Measurements from ENCODE around the gene ZSWIM2. TPM values are rescaled to one million over a fixed set of nuclear protein-coding genes. Genes with fewer than 3 reads are reported as not detected.
"Not testable (repeated sequence)": the region's sequence is repeated elsewhere in the genome, so short reads cannot be mapped to it uniquely, and the experiment has no call there.

Gene ZSWIM2
- not detected for polyA plus RNA-seq

- DNase-seq: peak in 2 of 3 donors; percentile 2 to 3
- no peak within 1 kb of the TSS for H3K27ac Mint-ChIP-seq
Observed at GRCh38 chr2:186848873-186849578, at the start of gene ZSWIM2. Gene ZSWIM2, minus strand, starts transcription at chr2:186849170. Its CDS starts 40 bp downstream, at chr2:186849130.

GRCh38 chr2:186896220-186896619 lies 47.2 kb upstream of the ZSWIM2 start:
- H3K36me3 Mint-ChIP-seq; DNase-seq; H3K27me3 Mint-ChIP-seq (ENCODE audit: low read depth in 3 of 3); H3K4me1 Mint-ChIP-seq; H3K4me3 Mint-ChIP-seq; H3K27ac Mint-ChIP-seq: not testable (repeated sequence)
- H3K9me3 Mint-ChIP-seq: peaks cover 0 to 28% (median 5%) of the 10 kb centered on the region in 6 donors

More at GRCh38 chr2:186848873-186849578, at the start of gene ZSWIM2:
- Mint-ChIP-seq H3K9me3 (peaks cover 0 to 27% (median 2%) of the 10 kb centered on the region in 6 donors), H3K4me3 (peak within 1 kb of the TSS; percentile 21 to 63 (median 54)), H3K27me3 (ENCODE audit: low read depth in 3 of 3) (peaks cover 0 to 9% (median 2%) of the 10 kb centered on the region in 3 donors), H3K36me3 (no peaks in the 10 kb centered on the region), H3K4me1 (peaks cover 4 to 10% of the 10 kb centered on the region in 2 donors)

- no peak overlapping the region for H3K27ac Mint-ChIP-seq
- peaks cover 0 to 3% (median 0%) of the 10 kb centered on the region in 3 donors for H3K27me3 Mint-ChIP-seq (ENCODE audit: low read depth in 3 of 3)
- no peak overlapping the region for H3K4me3 Mint-ChIP-seq
- no peak for DNase-seq
- H3K4me1 Mint-ChIP-seq: no peaks in the 10 kb centered on the region
- H3K36me3 Mint-ChIP-seq: no peaks in the 10 kb centered on the region
- peaks cover 0 to 24% (median 2%) of the 10 kb centered on the region in 6 donors for H3K9me3 Mint-ChIP-seq
Observed at GRCh38 chr2:186895451-186895850, 46.5 kb upstream of the ZSWIM2 start.

GRCh38 chr2:186894478-186894877 lies 45.5 kb upstream of the ZSWIM2 start:
- Mint-ChIP-seq H3K27ac (no peak overlapping the region), H3K27me3 (ENCODE audit: low read depth in 3 of 3) (peaks cover 0 to 3% (median 0%) of the 10 kb centered on the region in 3 donors), H3K4me1 (no peaks in the 10 kb centered on the region), H3K4me3 (no peak overlapping the region), H3K36me3 (no peaks in the 10 kb centered on the region), H3K9me3 (peaks cover 0 to 15% (median under 1%) of the 10 kb centered on the region in 6 donors)
- no peak for DNase-seq

GRCh38 chr2:186892821-186893220 lies 43.9 kb upstream of the ZSWIM2 start:
- Mint-ChIP-seq H3K27ac (no peak overlapping the region), H3K4me1 (peaks cover 0 to 5% of the 10 kb centered on the region in 2 donors), H3K4me3 (no peak overlapping the region), H3K36me3 (no peaks in the 10 kb centered on the region), H3K9me3 (peaks cover 0 to 13% (median under 1%) of the 10 kb centered on the region in 6 donors), H3K27me3 (ENCODE audit: low read depth in 3 of 3) (peaks cover 0 to 4% (median 0%) of the 10 kb centered on the region in 3 donors)
- DNase-seq: no peak

- H3K4me1 Mint-ChIP-seq: peaks cover 5 to 17% of the 10 kb centered on the region in 2 donors
- peaks cover 0 to 9% (median 0%) of the 10 kb centered on the region in 6 donors for H3K9me3 Mint-ChIP-seq
Observed at GRCh38 chr2:186891185-186891621, 42.2 kb upstream of the ZSWIM2 start.

GRCh38 chr2:186889101-186889879 lies 40.3 kb upstream of the ZSWIM2 start:
- Mint-ChIP-seq H3K9me3 (peaks cover 0 to under 1% (median 0%) of the 10 kb centered on the region in 6 donors), H3K27ac (no peak overlapping the region), H3K36me3 (no peaks in the 10 kb centered on the region), H3K4me3 (no peak overlapping the region), H3K27me3 (ENCODE audit: low read depth in 3 of 3) (peaks cover 0 to 3% (median 0%) of the 10 kb centered on the region in 3 donors), H3K4me1 (peaks cover 9 to 30% of the 10 kb centered on the region in 2 donors)
- no peak for DNase-seq

More at GRCh38 chr2:186891185-186891621, 42.2 kb upstream of the ZSWIM2 start:
- peaks cover 0 to 3% (median 0%) of the 10 kb centered on the region in 3 donors for H3K27me3 Mint-ChIP-seq (ENCODE audit: low read depth in 3 of 3)
- no peaks in the 10 kb centered on the region for H3K36me3 Mint-ChIP-seq
- H3K4me3 Mint-ChIP-seq: no peak overlapping the region
- DNase-seq: no peak
- no peak overlapping the region for H3K27ac Mint-ChIP-seq

GRCh38 chr2:186887107-186888090 lies 38.4 kb upstream of the ZSWIM2 start:
- peaks cover 9 to 31% of the 10 kb centered on the region in 2 donors for H3K4me1 Mint-ChIP-seq
- H3K9me3 Mint-ChIP-seq: peaks cover 0 to 15% (median 1%) of the 10 kb centered on the region in 6 donors
- H3K36me3 Mint-ChIP-seq: no peaks in the 10 kb centered on the region
- no peak overlapping the region for H3K27ac Mint-ChIP-seq
- peaks cover 0 to 3% (median 0%) of the 10 kb centered on the region in 3 donors for H3K27me3 Mint-ChIP-seq (ENCODE audit: low read depth in 3 of 3)
- DNase-seq: no peak
- no peak overlapping the region for H3K4me3 Mint-ChIP-seq

- Mint-ChIP-seq H3K27me3 (ENCODE audit: low read depth in 3 of 3) (peaks cover 0 to 6% (median 0%) of the 10 kb centered on the region in 3 donors), H3K4me3 (no peak overlapping the region), H3K4me1 (peaks cover 9 to 31% of the 10 kb centered on the region in 2 donors), H3K36me3 (peaks cover 0 to 7% (median 0%) of the 10 kb centered on the region in 3 donors), H3K27ac (peak overlapping the region in 1 of 6 donors; percentile 4), H3K9me3 (peaks cover 4 to 28% (median 9%) of the 10 kb centered on the region in 6 donors)
- no peak for DNase-seq
Observed at GRCh38 chr2:186884587-186884986, 35.6 kb upstream of the ZSWIM2 start.

GRCh38 chr2:186883666-186884065 lies 34.7 kb upstream of the ZSWIM2 start:
- H3K9me3 Mint-ChIP-seq: peaks cover 4 to 28% (median 9%) of the 10 kb centered on the region in 6 donors
- DNase-seq: no peak
- H3K27me3 Mint-ChIP-seq (ENCODE audit: low read depth in 3 of 3): peaks cover 0 to 6% (median 0%) of the 10 kb centered on the region in 3 donors
- H3K4me3 Mint-ChIP-seq: no peak overlapping the region
- H3K27ac Mint-ChIP-seq: no peak overlapping the region
- peaks cover 9 to 26% of the 10 kb centered on the region in 2 donors for H3K4me1 Mint-ChIP-seq
- peaks cover 0 to 7% (median 0%) of the 10 kb centered on the region in 3 donors for H3K36me3 Mint-ChIP-seq

- Mint-ChIP-seq H3K27ac (no peak overlapping the region), H3K27me3 (ENCODE audit: low read depth in 3 of 3) (peaks cover 0 to 3% (median 0%) of the 10 kb centered on the region in 3 donors), H3K9me3 (peaks cover 5 to 37% (median 10%) of the 10 kb centered on the region in 6 donors), H3K4me1 (peaks cover 9 to 26% of the 10 kb centered on the region in 2 donors), H3K36me3 (peaks cover 0 to 7% (median 0%) of the 10 kb centered on the region in 3 donors), H3K4me3 (no peak overlapping the region)
- DNase-seq: no peak
Observed at GRCh38 chr2:186882511-186883071, 33.6 kb upstream of the ZSWIM2 start.

- Mint-ChIP-seq H3K27me3 (ENCODE audit: low read depth in 3 of 3) (peaks cover 0 to 3% (median 0%) of the 10 kb centered on the region in 3 donors), H3K27ac (no peak overlapping the region), H3K4me3 (no peak overlapping the region), H3K4me1 (peaks cover 8 to 18% of the 10 kb centered on the region in 2 donors), H3K36me3 (peaks cover 0 to 7% (median 0%) of the 10 kb centered on the region in 3 donors), H3K9me3 (peaks cover 7 to 46% (median 11%) of the 10 kb centered on the region in 6 donors)
- no peak for DNase-seq
Observed at GRCh38 chr2:186881660-186882059, 32.7 kb upstream of the ZSWIM2 start.

All from immature natural killer cell (primary cell).